GM23338 (cell line): ENCODE data around the gene JMJD7. TPM values are rescaled to one million over a fixed set of nuclear protein-coding genes. Genes with fewer than 3 reads are reported as not detected.

Source experiments
- ATAC-seq: fragments of 200-7000 bp; cut with Tn5 transposase; 3 replicates; pipeline ENCODE4 v1.9.1; 2020
- DNase-seq: peaks from one replicate; pipeline ENCODE4 v3.0.0-alpha.2; 2015; ENCODE audit warnings: low spot score
- H2AFZ ChIP-seq: fragments of 200-600 bp; sonication (generic); 2 replicates; pipeline ENCODE4 v1.8.0; 2016; ENCODE audit warnings: antibody characterized with exemption, mild to moderate bottlenecking, moderate library complexity
- H3F3A ChIP-seq: fragments of 200-600 bp; sonication (generic); replicated peaks from 2 replicates; pipeline ENCODE4 v1.8.0; 2017; ENCODE audit warnings: antibody characterized with exemption, mixed run types, low read depth
- H3K27ac ChIP-seq: fragments of 200-600 bp; sonication (generic); 2 replicates; pipeline ENCODE4 v1.6.1; 2016; ENCODE audit warnings: low read depth
- H3K27me3 ChIP-seq: fragments of 200-600 bp; sonication (generic); 2 replicates; pipeline ENCODE4 v1.8.0; 2016; ENCODE audit warnings: mild to moderate bottlenecking, mixed run types, moderate library complexity; ENCODE audit not compliant: insufficient read depth
- H3K36me3 ChIP-seq: fragments of 200-600 bp; sonication (generic); 2 replicates; pipeline ENCODE4 v1.8.0; 2016; ENCODE audit warnings: mild to moderate bottlenecking; ENCODE audit not compliant: insufficient read depth
- H3K4me1 ChIP-seq: fragments of 200-600 bp; sonication (generic); 2 replicates; pipeline ENCODE4 v1.8.0; 2016; ENCODE audit warnings: mild to moderate bottlenecking, moderate library complexity; ENCODE audit not compliant: insufficient read depth
- H3K4me2 ChIP-seq: fragments of 200-600 bp; sonication (generic); 2 replicates; pipeline ENCODE4 v1.7.1; 2017; ENCODE audit warnings: mixed run types
- H3K4me3 ChIP-seq: fragments of 200-600 bp; sonication (generic); 2 replicates; pipeline ENCODE4 v1.6.1; 2016; ENCODE audit warnings: mixed run types
- H3K79me2 ChIP-seq: fragments of 200-600 bp; sonication (generic); replicated peaks from 2 replicates; pipeline ENCODE4 v1.8.0; 2017; ENCODE audit warnings: mild to moderate bottlenecking; ENCODE audit not compliant: insufficient read depth
- H3K9me2 ChIP-seq: fragments of 200-600 bp; sonication (generic); 2 replicates; pipeline ENCODE4 v1.8.0; 2017; ENCODE audit not compliant: insufficient read depth
- H4K20me1 ChIP-seq: fragments of 200-600 bp; sonication (generic); replicated peaks from 2 replicates; pipeline ENCODE4 v1.8.0; 2017; ENCODE audit warnings: mild to moderate bottlenecking; ENCODE audit not compliant: insufficient read depth
- H3K27ac Mint-ChIP-seq: 2 replicates; pipeline ENCODE4 v1.8.0; 2020; ENCODE audit warnings: inconsistent platforms, mild to moderate bottlenecking, moderate library complexity, mixed read lengths
- H3K27me3 Mint-ChIP-seq: 3 replicates; pipeline ENCODE4 v1.8.0; 2022; ENCODE audit warnings: low read depth, mild to moderate bottlenecking, moderate library complexity, mixed read lengths, inconsistent platforms; ENCODE audit not compliant: insufficient read depth, poor library complexity
- H3K36me3 Mint-ChIP-seq: 3 replicates; pipeline ENCODE4 v1.8.0; 2021; ENCODE audit warnings: low read depth, mild to moderate bottlenecking, inconsistent platforms, moderate library complexity, mixed read lengths
- H3K4me1 Mint-ChIP-seq: 3 replicates; pipeline ENCODE4 v1.8.0; 2020; ENCODE audit warnings: mild to moderate bottlenecking, inconsistent platforms, mixed read lengths
- H3K4me3 Mint-ChIP-seq: 3 replicates; pipeline ENCODE4 v1.8.0; 2021; ENCODE audit warnings: moderate library complexity, mild to moderate bottlenecking, inconsistent platforms, mixed read lengths
- H3K9me3 Mint-ChIP-seq: 3 replicates; pipeline ENCODE4 v1.8.0; 2020; ENCODE audit warnings: moderate library complexity, mild to moderate bottlenecking, inconsistent platforms, mixed read lengths
- CREB1 ChIP-seq: fragments of 250-450 bp; sonication (Bioruptor Pico); IDR thresholded peaks from 2 replicates; pipeline ENCODE4 v1.5.0; 2020; ENCODE audit warnings: low read depth, mild to moderate bottlenecking, moderate library complexity
- CTCF ChIP-seq, 2 experiments: fragments of 200-600 bp in 1 of 2; sonication (generic) in 1 of 2; conservative IDR thresholded peaks; 2 replicates each; pipeline versions ENCODE4 v1.5.1 to v1.6.1; 2016 to 2017; ENCODE audit warnings: antibody characterized with exemption in 2 of 2, low read depth in 2 of 2, mild to moderate bottlenecking in 2 of 2, moderate library complexity in 1 of 2
- EZH2 ChIP-seq: fragments of 200-600 bp; sonication (generic); IDR thresholded peaks from one replicate; pipeline ENCODE4 v1.8.0; 2017; ENCODE audit warnings: antibody characterized with exemption, mild to moderate bottlenecking, low read depth; ENCODE audit not compliant: unreplicated experiment
- JUNB ChIP-seq: IDR thresholded peaks from one replicate; pipeline ENCODE4 v1.6.1; 2016; ENCODE audit warnings: antibody characterized with exemption; ENCODE audit not compliant: unreplicated experiment
- NANOG ChIP-seq: IDR thresholded peaks from 2 replicates; pipeline ENCODE4 v1.6.1; 2016; ENCODE audit warnings: antibody characterized with exemption, borderline replicate concordance
- POLR2AphosphoS5 ChIP-seq: IDR thresholded peaks from 2 replicates; pipeline ENCODE4 v1.6.1; 2016; ENCODE audit warnings: antibody characterized with exemption, low read depth
- STAT1 ChIP-seq: IDR thresholded peaks from one replicate; pipeline ENCODE4 v1.6.1; 2016; ENCODE audit warnings: antibody characterized with exemption; ENCODE audit not compliant: unreplicated experiment
- ZNF114 ChIP-seq: fragments of 250-450 bp; sonication (Bioruptor Pico); IDR thresholded peaks from 2 replicates; pipeline ENCODE4 v1.5.0; 2020; ENCODE audit warnings: mild to moderate bottlenecking, moderate library complexity
- ZNF331 ChIP-seq: fragments of 250-450 bp; sonication (Bioruptor Pico); IDR thresholded peaks from 2 replicates; pipeline ENCODE4 v1.5.0; 2020; ENCODE audit warnings: low read depth, mild to moderate bottlenecking, moderate library complexity
- polyA plus RNA-seq: library from polyadenylated mRNA; unstranded; fragments of >200 nt; fragmentation: Nextera tagmentation; extraction: Ambion mirVana; gene quantifications from 2 replicates; pipeline ENCODE4 v1.2.1, GENCODE V29; 2016
- total RNA-seq: library from RNA; depleted of rRNA; stranded (reverse); fragments of >200 nt; shearing (Covaris generic); gene quantifications from 2 replicates; pipeline ENCODE4 v1.2.3, GENCODE V29; 2014
- TF ChIP-seq, protein P1 (sequence below): fragments of 250-450 bp; sonication (Bioruptor Pico); IDR thresholded peaks from 2 replicates; pipeline ENCODE4 v1.5.0; 2020; ENCODE audit warnings: mild to moderate bottlenecking, moderate library complexity

JMJD7 gene
- total and polyA plus RNA-seq, 2 experiments from 2014 or later: 8.5 to 9.2 TPM

DNA sequence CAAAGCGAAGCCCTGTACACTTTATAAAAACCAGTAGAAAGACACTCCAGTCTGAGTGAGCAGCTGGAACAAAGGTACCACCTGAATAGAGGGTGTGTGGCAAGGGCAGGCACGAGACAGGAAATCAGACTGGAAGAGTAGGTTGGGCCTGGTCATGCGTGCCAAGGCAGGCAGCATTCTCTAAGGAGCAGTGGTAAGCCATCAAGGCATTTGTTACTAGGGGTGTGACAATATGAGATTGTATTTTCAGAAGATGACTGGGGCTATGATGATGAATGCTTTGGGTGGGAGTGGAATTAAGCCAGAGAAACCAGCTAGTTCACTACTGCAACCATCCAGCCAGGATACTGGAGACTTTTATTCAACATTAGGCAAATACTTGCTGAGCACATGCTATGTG lies 5.0 kb downstream of the JMJD7 start:
- Histone ChIP-seq H2AFZ (no peak overlapping the region), H3K79me2 (0 out of 2 replicates have a peak, but pooled peaks cover 4% of the 10 kb centered on the region), H3K36me3 (no peaks in the 10 kb centered on the region; the same call in 1 of the 2 replicates), H3K4me3 (no peak overlapping the region), H3K4me1 (peaks cover 4% of the 10 kb centered on the region; the same call in 1 of the 2 replicates), H3K9me2 (no peaks in the 10 kb centered on the region), H3K4me2 (no peak overlapping the region), H4K20me1 (no peaks in the 10 kb centered on the region; the same call in 1 of the 2 replicates), H3F3A (no peaks in the 10 kb centered on the region), H3K27me3 (peaks cover 5% of the 10 kb centered on the region; the same call in 1 of the 2 replicates), H3K27ac (no peak overlapping the region)
- peaks cover 17% of the 10 kb centered on the region for H3K36me3 Mint-ChIP-seq
- no peaks in the 10 kb centered on the region for H3K9me3 Mint-ChIP-seq
- TF ChIP-seq NANOG: no peak
- TF ChIP-seq CREB1: no peak
- no peak for TF ChIP-seq STAT1
- TF ChIP-seq ZNF114 (CRISPR knock-in tag): no peak
- TF ChIP-seq CTCF (conservative IDR thresholded peaks at IDR 0.05; ENCODE audit: low read depth in 2 of 2): no peak
- TF ChIP-seq JUNB: no peak
- peaks cover 15% of the 10 kb centered on the region for H3K27me3 Mint-ChIP-seq
- DNase-seq (no peak), ATAC-seq (no peak)
- no peak overlapping the region for H3K4me3 Mint-ChIP-seq
- H3K27ac Mint-ChIP-seq: no peak overlapping the region
- peaks cover 7% of the 10 kb centered on the region for H3K4me1 Mint-ChIP-seq

- Histone ChIP-seq H3K36me3 (no peaks in the 10 kb centered on the region; the same call in 1 of the 2 replicates), H4K20me1 (no peaks in the 10 kb centered on the region; the same call in 1 of the 2 replicates), H3K4me2 (no peak overlapping the region), H3K27me3 (no peaks in the 10 kb centered on the region), H3K4me3 (no peak overlapping the region), H3F3A (no peaks in the 10 kb centered on the region), H3K79me2 (no peaks in the 10 kb centered on the region), H3K4me1 (no peaks in the 10 kb centered on the region), H3K27ac (no peak overlapping the region), H3K9me2 (no peaks in the 10 kb centered on the region), H2AFZ (no peak overlapping the region)
- peaks cover 17% of the 10 kb centered on the region for H3K36me3 Mint-ChIP-seq
- H3K27me3 Mint-ChIP-seq: peaks cover 9% of the 10 kb centered on the region
- no peaks in the 10 kb centered on the region for H3K9me3 Mint-ChIP-seq
- ATAC-seq: no peak
- no peak for DNase-seq
- no peak overlapping the region for H3K27ac Mint-ChIP-seq
- H3K4me1 Mint-ChIP-seq: no peaks in the 10 kb centered on the region; the same call in 1 of the 3 replicates
- H3K4me3 Mint-ChIP-seq: no peak overlapping the region
- TF ChIP-seq POLR2AphosphoS5 (no peak), EZH2 (no peak), ZNF114 (CRISPR knock-in tag) (no peak), ZNF331 (no peak), NANOG (no peak)
- TF ChIP-seq, protein P1, sequence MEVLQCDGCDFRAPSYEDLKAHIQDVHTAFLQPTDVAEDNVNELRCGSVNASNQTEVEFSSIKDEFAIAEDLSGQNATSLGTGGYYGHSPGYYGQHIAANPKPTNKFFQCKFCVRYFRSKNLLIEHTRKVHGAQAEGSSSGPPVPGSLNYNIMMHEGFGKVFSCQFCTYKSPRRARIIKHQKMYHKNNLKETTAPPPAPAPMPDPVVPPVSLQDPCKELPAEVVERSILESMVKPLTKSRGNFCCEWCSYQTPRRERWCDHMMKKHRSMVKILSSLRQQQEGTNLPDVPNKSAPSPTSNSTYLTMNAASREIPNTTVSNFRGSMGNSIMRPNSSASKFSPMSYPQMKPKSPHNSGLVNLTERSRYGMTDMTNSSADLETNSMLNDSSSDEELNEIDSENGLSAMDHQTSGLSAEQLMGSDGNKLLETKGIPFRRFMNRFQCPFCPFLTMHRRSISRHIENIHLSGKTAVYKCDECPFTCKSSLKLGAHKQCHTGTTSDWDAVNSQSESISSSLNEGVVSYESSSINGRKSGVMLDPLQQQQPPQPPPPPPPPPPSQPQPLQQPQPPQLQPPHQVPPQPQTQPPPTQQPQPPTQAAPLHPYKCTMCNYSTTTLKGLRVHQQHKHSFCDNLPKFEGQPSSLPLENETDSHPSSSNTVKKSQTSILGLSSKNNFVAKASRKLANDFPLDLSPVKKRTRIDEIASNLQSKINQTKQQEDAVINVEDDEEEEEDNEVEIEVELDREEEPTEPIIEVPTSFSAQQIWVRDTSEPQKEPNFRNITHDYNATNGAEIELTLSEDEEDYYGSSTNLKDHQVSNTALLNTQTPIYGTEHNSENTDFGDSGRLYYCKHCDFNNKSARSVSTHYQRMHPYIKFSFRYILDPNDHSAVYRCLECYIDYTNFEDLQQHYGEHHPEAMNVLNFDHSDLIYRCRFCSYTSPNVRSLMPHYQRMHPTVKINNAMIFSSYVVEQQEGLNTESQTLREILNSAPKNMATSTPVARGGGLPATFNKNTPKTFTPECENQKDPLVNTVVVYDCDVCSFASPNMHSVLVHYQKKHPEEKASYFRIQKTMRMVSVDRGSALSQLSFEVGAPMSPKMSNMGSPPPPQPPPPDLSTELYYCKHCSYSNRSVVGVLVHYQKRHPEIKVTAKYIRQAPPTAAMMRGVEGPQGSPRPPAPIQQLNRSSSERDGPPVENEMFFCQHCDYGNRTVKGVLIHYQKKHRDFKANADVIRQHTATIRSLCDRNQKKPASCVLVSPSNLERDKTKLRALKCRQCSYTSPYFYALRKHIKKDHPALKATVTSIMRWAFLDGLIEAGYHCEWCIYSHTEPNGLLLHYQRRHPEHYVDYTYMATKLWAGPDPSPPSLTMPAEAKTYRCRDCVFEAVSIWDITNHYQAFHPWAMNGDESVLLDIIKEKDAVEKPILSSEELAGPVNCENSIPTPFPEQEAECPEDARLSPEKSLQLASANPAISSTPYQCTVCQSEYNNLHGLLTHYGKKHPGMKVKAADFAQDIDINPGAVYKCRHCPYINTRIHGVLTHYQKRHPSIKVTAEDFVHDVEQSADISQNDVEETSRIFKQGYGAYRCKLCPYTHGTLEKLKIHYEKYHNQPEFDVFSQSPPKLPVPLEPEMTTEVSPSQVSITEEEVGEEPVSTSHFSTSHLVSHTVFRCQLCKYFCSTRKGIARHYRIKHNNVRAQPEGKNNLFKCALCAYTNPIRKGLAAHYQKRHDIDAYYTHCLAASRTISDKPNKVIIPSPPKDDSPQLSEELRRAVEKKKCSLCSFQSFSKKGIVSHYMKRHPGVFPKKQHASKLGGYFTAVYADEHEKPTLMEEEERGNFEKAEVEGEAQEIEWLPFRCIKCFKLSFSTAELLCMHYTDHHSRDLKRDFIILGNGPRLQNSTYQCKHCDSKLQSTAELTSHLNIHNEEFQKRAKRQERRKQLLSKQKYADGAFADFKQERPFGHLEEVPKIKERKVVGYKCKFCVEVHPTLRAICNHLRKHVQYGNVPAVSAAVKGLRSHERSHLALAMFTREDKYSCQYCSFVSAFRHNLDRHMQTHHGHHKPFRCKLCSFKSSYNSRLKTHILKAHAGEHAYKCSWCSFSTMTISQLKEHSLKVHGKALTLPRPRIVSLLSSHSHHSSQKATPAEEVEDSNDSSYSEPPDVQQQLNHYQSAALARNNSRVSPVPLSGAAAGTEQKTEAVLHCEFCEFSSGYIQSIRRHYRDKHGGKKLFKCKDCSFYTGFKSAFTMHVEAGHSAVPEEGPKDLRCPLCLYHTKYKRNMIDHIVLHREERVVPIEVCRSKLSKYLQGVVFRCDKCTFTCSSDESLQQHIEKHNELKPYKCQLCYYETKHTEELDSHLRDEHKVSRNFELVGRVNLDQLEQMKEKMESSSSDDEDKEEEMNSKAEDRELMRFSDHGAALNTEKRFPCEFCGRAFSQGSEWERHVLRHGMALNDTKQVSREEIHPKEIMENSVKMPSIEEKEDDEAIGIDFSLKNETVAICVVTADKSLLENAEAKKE (CRISPR knock-in tag): no peak
Observed at GRCh38 chr15:41834096-41834495, 6.2 kb downstream of the JMJD7 start.
